Measurements from ENCODE around the gene TFAP2D.

GRCh38 chr6:50691814-50692495, 21.4 kb upstream of the TFAP2D start:
- TF ChIP-seq CTCF (IDR thresholded peaks at IDR 0.05) (no peak), POLR2AphosphoS5 (IDR thresholded peaks at IDR 0.05) (no peak)

Data from prostate gland (tissue), 2 donors.